Neural progenitor cell (in vitro differentiated cells): ENCODE measurements around the gene ZNF892. TPM values are rescaled to one million over a fixed set of nuclear protein-coding genes. Genes with fewer than 3 reads are reported as not detected.

Experiments used
- DNase-seq: peaks from one replicate; pipeline ENCODE4 v3.0.0-alpha.2; 2016; ENCODE audit warnings: low spot score
- H2AFZ ChIP-seq: fragments of 200-600 bp; sonication (generic); replicated peaks from 2 replicates; pipeline ENCODE4 v1.6.1; 2016; ENCODE audit warnings: antibody characterized with exemption
- H3F3A ChIP-seq: fragments of 200-600 bp; sonication (generic); 2 replicates; pipeline ENCODE4 v1.6.1; 2016; ENCODE audit warnings: antibody characterized with exemption, low read depth
- H3K27ac ChIP-seq: fragments of 200-600 bp; sonication (generic); 2 replicates; pipeline ENCODE4 v1.5.1; 2016; ENCODE audit warnings: mild to moderate bottlenecking
- H3K27me3 ChIP-seq: fragments of 200-600 bp; sonication (generic); 2 replicates; pipeline ENCODE4 v1.6.1; 2016; ENCODE audit warnings: mild to moderate bottlenecking, moderate library complexity
- H3K36me3 ChIP-seq: fragments of 200-600 bp; sonication (generic); 2 replicates; pipeline ENCODE4 v1.5.1; 2016
- H3K4me1 ChIP-seq: fragments of 200-600 bp; sonication (generic); 2 replicates; pipeline ENCODE4 v1.6.1; 2016; ENCODE audit warnings: mixed run types
- H3K4me2 ChIP-seq: fragments of 200-600 bp; sonication (generic); 2 replicates; pipeline ENCODE4 v1.6.1; 2016
- H3K4me3 ChIP-seq: fragments of 200-600 bp; sonication (generic); 2 replicates; pipeline ENCODE4 v1.5.1; 2016
- H3K79me2 ChIP-seq: fragments of 200-600 bp; sonication (generic); 2 replicates; pipeline ENCODE4 v1.6.1; 2016; ENCODE audit warnings: low read depth
- H3K9ac ChIP-seq: fragments of 200-600 bp; sonication (generic); 2 replicates; pipeline ENCODE4 v1.6.1; 2016
- H3K9me3 ChIP-seq: fragments of 200-600 bp; sonication (generic); 2 replicates; pipeline ENCODE4 v1.5.1; 2016; ENCODE audit warnings: low read depth
- H4K20me1 ChIP-seq: fragments of 200-600 bp; sonication (generic); 2 replicates; pipeline ENCODE4 v1.6.1; 2016; ENCODE audit warnings: low read depth
- H3K27ac Mint-ChIP-seq: 3 replicates; pipeline ENCODE4 v1.8.0; 2021; ENCODE audit warnings: mixed read lengths
- H3K27me3 Mint-ChIP-seq: 2 replicates; pipeline ENCODE4 v1.8.0; 2022; ENCODE audit warnings: low read depth, mild to moderate bottlenecking, inconsistent platforms, moderate library complexity, mixed read lengths; ENCODE audit not compliant: insufficient read depth
- H3K36me3 Mint-ChIP-seq: 3 replicates; pipeline ENCODE4 v1.8.0; 2021; ENCODE audit warnings: mixed read lengths
- H3K4me1 Mint-ChIP-seq: 3 replicates; pipeline ENCODE4 v1.8.0; 2021; ENCODE audit warnings: mixed read lengths
- H3K4me3 Mint-ChIP-seq: 3 replicates; pipeline ENCODE4 v1.8.0; 2021; ENCODE audit warnings: mild to moderate bottlenecking, moderate library complexity, mixed read lengths
- H3K9me3 Mint-ChIP-seq: 3 replicates; pipeline ENCODE4 v1.8.0; 2020; ENCODE audit warnings: mixed read lengths
- CTCF ChIP-seq: fragments of 200-600 bp; sonication (generic); IDR thresholded peaks from 2 replicates; pipeline ENCODE4 v1.5.1; 2017; ENCODE audit warnings: antibody characterized with exemption, mild to moderate bottlenecking
- EZH2 ChIP-seq: fragments of 200-600 bp; sonication (generic); IDR thresholded peaks from 2 replicates; pipeline ENCODE4 v1.6.1; 2017; ENCODE audit warnings: antibody characterized with exemption, mild to moderate bottlenecking, moderate library complexity
- EZH2phosphoT487 ChIP-seq: fragments of 200-600 bp; sonication (generic); IDR thresholded peaks from 2 replicates; pipeline ENCODE4 v1.6.1; 2017; ENCODE audit warnings: antibody characterized with exemption
- total RNA-seq: library from RNA; depleted of rRNA; stranded (reverse); fragments of >200 nt; gene quantifications from 2 replicates; pipeline ENCODE4 v1.2.3, GENCODE V29; 2015; ENCODE audit warnings: low replicate concordance

ZNF892 gene
- total RNA-seq, 1 donor from 2014 or later, result 20.6 TPM

GRCh38 chr2:95179451-95179850, 27.9 kb upstream of the ZNF892 start:
- DNase-seq, result no peak
- Histone ChIP-seq H3F3A (no peaks in the 10 kb centered on the region), H3K4me1 (no peaks in the 10 kb centered on the region), H3K9ac (no peak overlapping the region), H3K4me2 (no peak overlapping the region), H3K27me3 (no peaks in the 10 kb centered on the region), H3K27ac (no peak overlapping the region), H3K79me2 (no peaks in the 10 kb centered on the region), H2AFZ (no peak overlapping the region), H4K20me1 (no peaks in the 10 kb centered on the region), H3K9me3 (no peaks in the 10 kb centered on the region), H3K36me3 (no peaks in the 10 kb centered on the region), H3K4me3 (no peak overlapping the region)
- Mint-ChIP-seq H3K9me3 (peaks cover 6% of the 10 kb centered on the region), H3K4me3 (no peak overlapping the region), H3K4me1 (no peaks in the 10 kb centered on the region), H3K36me3 (peaks cover 50% of the 10 kb centered on the region), H3K27ac (no peak overlapping the region), H3K27me3 (no peaks in the 10 kb centered on the region)
- TF ChIP-seq CTCF (no peak), EZH2phosphoT487 (no peak), EZH2 (no peak)

GRCh38 chr2:95181774-95182173, 25.5 kb upstream of the ZNF892 start:
- no peak for DNase-seq
- Mint-ChIP-seq H3K27me3 (no peaks in the 10 kb centered on the region), H3K36me3 (peaks cover 53% of the 10 kb centered on the region), H3K4me3 (no peak overlapping the region), H3K9me3 (peaks cover 11% of the 10 kb centered on the region), H3K4me1 (no peaks in the 10 kb centered on the region), H3K27ac (no peak overlapping the region)
- no peaks in the 10 kb centered on the region for H3F3A ChIP-seq
- H3K9ac ChIP-seq, result no peak overlapping the region
- no peaks in the 10 kb centered on the region for H3K9me3 ChIP-seq
- H3K27me3 ChIP-seq, result no peaks in the 10 kb centered on the region
- H3K4me3 ChIP-seq, result no peak overlapping the region
- no peaks in the 10 kb centered on the region for H4K20me1 ChIP-seq
- no peaks in the 10 kb centered on the region for H3K79me2 ChIP-seq
- TF ChIP-seq EZH2phosphoT487 (no peak), CTCF (no peak), EZH2 (no peak)
- H3K27ac ChIP-seq, result no peak overlapping the region
- no peak overlapping the region for H2AFZ ChIP-seq
- H3K4me1 ChIP-seq, result no peaks in the 10 kb centered on the region
- H3K36me3 ChIP-seq, result no peaks in the 10 kb centered on the region
- no peak overlapping the region for H3K4me2 ChIP-seq

GRCh38 chr2:95185197-95185596, 22.1 kb upstream of the ZNF892 start:
- no peaks in the 10 kb centered on the region for H3K9me3 ChIP-seq
- H3K27me3 ChIP-seq, result no peaks in the 10 kb centered on the region
- H3K36me3 ChIP-seq, result no peaks in the 10 kb centered on the region
- no peaks in the 10 kb centered on the region for H3K4me1 ChIP-seq
- Mint-ChIP-seq H3K9me3 (peaks cover 14% of the 10 kb centered on the region), H3K27me3 (no peaks in the 10 kb centered on the region), H3K36me3 (peaks cover 33% of the 10 kb centered on the region), H3K4me1 (no peaks in the 10 kb centered on the region), H3K27ac (no peak overlapping the region), H3K4me3 (no peak overlapping the region)
- H3K4me2 ChIP-seq, result no peak overlapping the region
- no peak overlapping the region for H2AFZ ChIP-seq
- no peaks in the 10 kb centered on the region for H3F3A ChIP-seq
- no peak for TF ChIP-seq EZH2phosphoT487
- TF ChIP-seq CTCF, result no peak
- no peak for TF ChIP-seq EZH2
- H3K4me3 ChIP-seq, result no peak overlapping the region
- H4K20me1 ChIP-seq, result no peaks in the 10 kb centered on the region
- no peak overlapping the region for H3K9ac ChIP-seq
- DNase-seq, result no peak
- no peak overlapping the region for H3K27ac ChIP-seq
- H3K79me2 ChIP-seq, result no peaks in the 10 kb centered on the region

GRCh38 chr2:95185973-95186372, 21.3 kb upstream of the ZNF892 start:
- TF ChIP-seq CTCF (no peak), EZH2phosphoT487 (no peak), EZH2 (no peak)
- Histone ChIP-seq H4K20me1 (no peaks in the 10 kb centered on the region), H3K4me1 (no peaks in the 10 kb centered on the region), H3K27me3 (peaks cover 3% of the 10 kb centered on the region), H2AFZ (no peak overlapping the region), H3K27ac (no peak overlapping the region), H3K9me3 (no peaks in the 10 kb centered on the region), H3K36me3 (no peaks in the 10 kb centered on the region), H3K4me3 (no peak overlapping the region), H3K79me2 (no peaks in the 10 kb centered on the region), H3K9ac (no peak overlapping the region), H3K4me2 (no peak overlapping the region), H3F3A (no peaks in the 10 kb centered on the region)
- H3K27me3 Mint-ChIP-seq, result no peaks in the 10 kb centered on the region
- H3K27ac Mint-ChIP-seq, result no peak overlapping the region
- DNase-seq, result no peak
- H3K4me3 Mint-ChIP-seq, result no peak overlapping the region
- H3K36me3 Mint-ChIP-seq, result peaks cover 27% of the 10 kb centered on the region
- peaks cover 14% of the 10 kb centered on the region for H3K9me3 Mint-ChIP-seq
- H3K4me1 Mint-ChIP-seq, result no peaks in the 10 kb centered on the region
